Activated CD8-positive, alpha-beta T cell treated with anti-CD3 and anti-CD28 coated beads for 36 hours (primary cell): ENCODE results near the gene ALPK1. TPM values are rescaled to one million over a fixed set of nuclear protein-coding genes. Genes with fewer than 3 reads are reported as not detected.

ENCODE experiments used
- ATAC-seq: fragments of 200-7000 bp; cut with Tn5 transposase; one replicate; pipeline ENCODE4 v1.10.0; 2021; ENCODE audit warnings: mild to moderate bottlenecking, moderate library complexity
- CTCF ChIA-PET: fragments of 350-600 bp; sonication (Branson Sonifier 250); formaldehyde crosslinking; loops from one replicate; lab custom pipeline; 2021; ENCODE audit warnings: antibody characterized with exemption; lab: Charles Lee
- POLR2A ChIA-PET: fragments of 350-600 bp; sonication (Branson Sonifier 250); formaldehyde crosslinking; loops from one replicate; lab custom pipeline; 2021; ENCODE audit warnings: antibody characterized with exemption; lab: Charles Lee
- DNase-seq: peaks from one replicate; pipeline ENCODE4 v3.0.0-alpha.2; 2020
- H3K27ac Mint-ChIP-seq: one replicate; pipeline ENCODE4 v1.8.0; 2021; ENCODE audit warnings: mild to moderate bottlenecking, mixed read lengths
- H3K27me3 Mint-ChIP-seq: one replicate; pipeline ENCODE4 v1.8.0; 2021; ENCODE audit warnings: mixed read lengths
- H3K36me3 Mint-ChIP-seq: one replicate; pipeline ENCODE4 v1.8.0; 2021; ENCODE audit warnings: low read depth, mixed read lengths
- H3K4me1 Mint-ChIP-seq: one replicate; pipeline ENCODE4 v1.8.0; 2021; ENCODE audit warnings: low read depth, mixed read lengths
- H3K4me3 Mint-ChIP-seq: one replicate; pipeline ENCODE4 v1.8.0; 2021; ENCODE audit warnings: mild to moderate bottlenecking, moderate library complexity, mixed read lengths
- H3K9me3 Mint-ChIP-seq: one replicate; pipeline ENCODE4 v1.8.0; 2021; ENCODE audit warnings: mixed read lengths
- intact Hi-C: fragments of 100-400 bp; cut with micrococcal nuclease; formaldehyde crosslinking; loops from one replicate; pipeline ENCODE4 v1.10.0; 2022
- total RNA-seq, 2 experiments: library from RNA; stranded (reverse); gene quantifications; one replicate each; pipeline ENCODE4 v1.2.3, GENCODE V29; 2021
- TF ChIP-seq, protein P1 (sequence below): fragments of 200-600 bp; IDR thresholded peaks from one replicate; pipeline ENCODE4 v1.8.0; 2022; ENCODE audit warnings: antibody characterized with exemption, mild to moderate bottlenecking

ALPK1 gene
- total RNA-seq, 2 experiments from 2014 or later: 13.4 to 13.7 TPM

DNA sequence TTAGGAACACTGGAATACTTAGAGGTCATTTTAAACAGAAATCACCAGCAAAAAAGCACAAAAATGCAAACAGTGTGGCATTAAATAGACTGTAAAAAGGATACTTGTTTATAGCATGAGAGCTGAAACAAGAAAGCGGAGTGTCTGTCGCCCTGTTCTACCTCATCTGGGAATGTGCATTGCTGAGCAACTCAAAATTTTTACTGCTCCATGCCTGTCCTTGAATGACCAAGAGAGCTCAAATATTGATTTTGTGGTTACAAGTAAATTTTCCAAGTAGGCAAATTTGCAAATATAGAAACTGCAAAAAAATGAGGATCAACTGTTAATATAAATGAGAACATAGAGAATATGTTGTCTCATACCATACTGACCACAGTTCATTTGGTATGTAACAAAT is 40.1 kb upstream of the ALPK1 start:
- Mint-ChIP-seq H3K4me3 (no peak overlapping the region), H3K9me3 (no peaks in the 10 kb centered on the region), H3K27me3 (no peaks in the 10 kb centered on the region), H3K4me1 (peaks cover 4% of the 10 kb centered on the region), H3K27ac (no peak overlapping the region), H3K36me3 (peaks cover 6% of the 10 kb centered on the region)
- TF ChIP-seq, protein P1, sequence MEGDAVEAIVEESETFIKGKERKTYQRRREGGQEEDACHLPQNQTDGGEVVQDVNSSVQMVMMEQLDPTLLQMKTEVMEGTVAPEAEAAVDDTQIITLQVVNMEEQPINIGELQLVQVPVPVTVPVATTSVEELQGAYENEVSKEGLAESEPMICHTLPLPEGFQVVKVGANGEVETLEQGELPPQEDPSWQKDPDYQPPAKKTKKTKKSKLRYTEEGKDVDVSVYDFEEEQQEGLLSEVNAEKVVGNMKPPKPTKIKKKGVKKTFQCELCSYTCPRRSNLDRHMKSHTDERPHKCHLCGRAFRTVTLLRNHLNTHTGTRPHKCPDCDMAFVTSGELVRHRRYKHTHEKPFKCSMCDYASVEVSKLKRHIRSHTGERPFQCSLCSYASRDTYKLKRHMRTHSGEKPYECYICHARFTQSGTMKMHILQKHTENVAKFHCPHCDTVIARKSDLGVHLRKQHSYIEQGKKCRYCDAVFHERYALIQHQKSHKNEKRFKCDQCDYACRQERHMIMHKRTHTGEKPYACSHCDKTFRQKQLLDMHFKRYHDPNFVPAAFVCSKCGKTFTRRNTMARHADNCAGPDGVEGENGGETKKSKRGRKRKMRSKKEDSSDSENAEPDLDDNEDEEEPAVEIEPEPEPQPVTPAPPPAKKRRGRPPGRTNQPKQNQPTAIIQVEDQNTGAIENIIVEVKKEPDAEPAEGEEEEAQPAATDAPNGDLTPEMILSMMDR: no peak
- no peak for DNase-seq
- CTCF ChIA-PET: interaction anchor here (0.8 to 3.4 kb wide), 4 partner anchors 9 to 65 kb away, joined by 3 to 10 read pairs (median 4); no protein-coding TSS in a partner anchor
- intact Hi-C loops: no loop called here
- POLR2A ChIA-PET: no interaction called here
- no peak for ATAC-seq

DNA sequence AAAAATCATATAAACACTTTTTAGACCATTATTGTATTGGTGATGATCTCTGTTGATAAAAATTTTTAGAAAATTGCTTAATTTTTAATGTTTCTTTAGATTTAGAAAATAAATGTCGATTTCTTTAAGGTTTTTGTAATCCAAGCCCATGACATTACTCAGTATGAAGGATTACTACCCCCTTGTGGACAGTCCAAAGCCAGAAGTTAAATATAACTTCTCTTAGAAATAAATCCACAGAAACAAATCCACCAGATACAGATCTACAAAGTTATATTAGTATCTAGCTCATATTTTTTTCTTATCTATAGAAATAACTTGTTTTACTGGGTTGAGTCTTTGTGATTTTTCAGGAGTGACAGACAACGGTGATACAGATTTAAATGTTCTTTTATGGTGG is 30.3 kb upstream of the ALPK1 start:
- DNase-seq (no peak), ATAC-seq (no peak)
- Mint-ChIP-seq H3K36me3 (peaks cover 14% of the 10 kb centered on the region), H3K4me3 (no peak overlapping the region), H3K27ac (no peak overlapping the region), H3K27me3 (no peaks in the 10 kb centered on the region), H3K4me1 (peaks cover 24% of the 10 kb centered on the region), H3K9me3 (no peaks in the 10 kb centered on the region)
- ChIA-PET POLR2A (interaction anchor here (1.2 kb wide), 1 partner anchor 19 kb away, joined by 3 read pairs; no protein-coding TSS in a partner anchor), CTCF (interaction anchor here (0.7 to 3.6 kb wide), 11 partner anchors 10 to 167 kb away, joined by 3 to 16 read pairs (median 3); partner anchors contain the start of gene TIFA)
- intact Hi-C loops: no loop called here
- TF ChIP-seq, protein P1: peak; percentile 41

DNA sequence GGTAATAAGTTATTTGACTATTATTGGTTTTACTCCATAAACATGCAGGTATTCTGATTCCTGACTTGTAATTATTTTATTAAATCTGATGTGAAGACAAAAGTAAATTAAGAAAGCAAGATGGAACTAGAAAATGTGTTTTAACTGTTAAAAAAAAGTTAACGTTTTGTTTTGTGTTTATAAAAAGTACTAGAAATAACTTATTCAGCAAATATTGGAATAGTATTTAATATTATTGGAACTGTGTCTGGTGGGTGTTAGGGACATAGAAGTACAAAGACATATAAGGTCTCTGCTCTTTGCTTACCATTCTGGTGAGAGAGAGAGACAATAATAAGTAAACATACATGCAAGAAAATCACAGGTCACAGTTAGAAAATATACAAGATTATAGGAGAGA is 27.1 kb upstream of the ALPK1 start:
- H3K27me3 Mint-ChIP-seq: no peaks in the 10 kb centered on the region
- DNase-seq (no peak), ATAC-seq (no peak)
- POLR2A ChIA-PET: interaction anchor here (2.8 kb wide), 1 partner anchor 14 kb away, joined by 9 read pairs; no protein-coding TSS in a partner anchor
- H3K4me1 Mint-ChIP-seq: peaks cover 52% of the 10 kb centered on the region
- H3K27ac Mint-ChIP-seq: peak overlapping the region; percentile 78
- intact Hi-C loops: no loop called here
- TF ChIP-seq, protein P1: no peak
- H3K36me3 Mint-ChIP-seq: peaks cover 24% of the 10 kb centered on the region
- H3K4me3 Mint-ChIP-seq: no peak overlapping the region
- CTCF ChIA-PET: interaction anchor here (1.4 kb wide), 1 partner anchor 52 kb away, joined by 4 read pairs; no protein-coding TSS in a partner anchor
- no peaks in the 10 kb centered on the region for H3K9me3 Mint-ChIP-seq

DNA sequence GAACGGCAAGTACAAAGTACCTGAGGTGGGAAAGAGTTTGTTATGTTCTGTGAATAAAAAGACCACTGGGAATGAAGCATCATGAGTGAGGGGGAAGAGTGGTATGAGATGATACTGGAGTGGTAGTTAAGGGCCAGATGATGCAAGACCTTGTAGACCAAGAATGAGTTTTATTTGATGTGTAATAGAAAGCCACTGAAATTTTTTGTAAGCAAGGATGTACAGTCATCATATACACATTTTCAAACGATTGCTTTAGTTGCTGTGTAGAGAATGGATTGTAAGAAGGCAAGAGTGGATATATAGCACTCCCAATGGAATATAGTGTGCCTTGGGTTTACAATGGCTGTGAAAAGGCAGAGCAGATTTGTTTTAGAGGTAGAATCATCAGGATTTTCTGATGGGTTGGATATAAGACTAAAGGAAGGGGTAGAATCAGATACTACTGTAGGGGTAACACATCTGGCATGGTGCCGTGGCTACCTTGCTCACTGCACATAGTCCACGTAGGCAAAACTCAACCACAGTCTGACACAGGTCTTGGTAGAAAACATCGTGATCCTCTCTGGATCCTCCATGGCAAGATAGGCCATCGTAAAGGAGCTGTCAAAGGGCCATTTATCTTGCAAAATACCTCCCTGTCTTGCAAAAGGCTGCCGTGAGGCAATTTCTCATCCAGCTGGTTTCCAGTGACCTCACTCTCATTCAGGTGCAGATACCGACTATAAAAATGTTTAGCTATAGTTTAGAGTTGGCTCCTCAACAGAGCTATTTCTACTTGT is 26.3 kb upstream of the ALPK1 start:
- Mint-ChIP-seq H3K9me3 (no peaks in the 10 kb centered on the region), H3K27me3 (no peaks in the 10 kb centered on the region), H3K36me3 (peaks cover 29% of the 10 kb centered on the region), H3K4me1 (peaks cover 57% of the 10 kb centered on the region), H3K4me3 (no peak overlapping the region), H3K27ac (peak overlapping the region; percentile 78)
- ATAC-seq (peak; percentile 55), DNase-seq (no peak)
- POLR2A ChIA-PET: interaction anchor here (1.0 to 2.8 kb wide), 4 partner anchors 8 to 16 kb away, joined by 3 to 14 read pairs (median 8); no protein-coding TSS in a partner anchor
- TF ChIP-seq, protein P1: no peak
- CTCF ChIA-PET: interaction anchor here (0.8 to 1.6 kb wide), 6 partner anchors 15 to 171 kb away, joined by 3 to 8 read pairs (median 4); partner anchors contain the start of gene TIFA
- intact Hi-C loops: no loop called here
